HepG2 (cell line): ENCODE results near the gene DUSP7. TPM values are rescaled to one million over a fixed set of nuclear protein-coding genes. Genes with fewer than 3 reads are reported as not detected.

Experiments
- ATAC-seq: fragments of 200-7000 bp; cut with Tn5 transposase; 3 replicates; pipeline ENCODE4 v1.9.1; 2020; ENCODE audit warnings: mild to moderate bottlenecking, moderate library complexity
- BruUV-seq: library from RNA; stranded (reverse); fragments of 400-500 nt; replicated peaks from 2 replicates; lab custom pipeline; 2021; lab: Mats Ljungman, UMichigan
- CTCF ChIA-PET: fragments of 300-600 bp; formaldehyde crosslinking; extraction: SDS; loops from one replicate; lab custom pipeline; 2021; ENCODE audit warnings: low total read pairs, inconsistent platforms, low intra/inter-chr PET ratio; lab: Yijun Ruan, JAX
- POLR2A ChIA-PET: fragments of 350-600 bp; sonication (Branson Sonifier 250); formaldehyde crosslinking; loops from one replicate; lab custom pipeline; 2020; ENCODE audit warnings: antibody characterized with exemption, inconsistent platforms; lab: Yijun Ruan, JAX
- DNase-seq: peaks from one replicate; pipeline ENCODE4 v3.0.0-alpha.2; 2015; ENCODE audit warnings: low spot score
- FAIRE-seq: peaks from 3 replicates; lab custom pipeline; 2011; peaks lifted over from hg19 to GRCh38; lab: Jason Lieb, UNC
- H2AFZ ChIP-seq: one replicate; pipeline ENCODE4 v1.6.1; 2011; ENCODE audit warnings: low read length, inconsistent platforms
- H3K27ac ChIP-seq: fragments of 300-600 bp; 3 replicates; pipeline ENCODE4 v1.8.0; 2011; ENCODE audit warnings: mixed run types, mild to moderate bottlenecking, mixed read lengths, low read length, inconsistent platforms; ENCODE audit not compliant: insufficient read depth; ENCODE audit errors: extremely low read length
- H3K27me3 ChIP-seq, 2 experiments: fragments of 200-600 bp in 1 of 2; 2 replicates in 1 of 2; 3 replicates in 1 of 2; pipeline versions ENCODE4 v1.6.0 to v1.8.0; 2011; ENCODE audit warnings: low read length in 2 of 2, mild to moderate bottlenecking in 2 of 2, moderate library complexity in 2 of 2, inconsistent platforms in 1 of 2; ENCODE audit not compliant: insufficient read depth in 2 of 2, control insufficient read depth in 1 of 2
- H3K36me3 ChIP-seq, 2 experiments: fragments of 200-600 bp in 1 of 2; replicated peaks in 1 of 2; 2 replicates in 1 of 2; 3 replicates in 1 of 2; pipeline versions ENCODE4 v1.5.1 to v1.8.0; 2011; ENCODE audit warnings: low read length in 2 of 2, inconsistent platforms in 1 of 2; ENCODE audit not compliant: insufficient read depth in 2 of 2, control insufficient read depth in 1 of 2
- H3K4me1 ChIP-seq: 2 replicates; pipeline ENCODE4 v1.5.1; 2012; ENCODE audit warnings: low read length, inconsistent platforms; ENCODE audit not compliant: insufficient read depth
- H3K4me2 ChIP-seq: 2 replicates; pipeline ENCODE4 v1.6.0; 2011; ENCODE audit warnings: low read depth, low read length, inconsistent platforms
- H3K4me3 ChIP-seq, 3 experiments: fragments of 200-600 bp in 1 of 3; sonication (generic), shearing (Covaris generic) in 1 of 3; replicated peaks in 1 of 3; 2 replicates each; pipeline ENCODE4 v1.5.1; 2011 to 2016; ENCODE audit warnings: low read length in 3 of 3, inconsistent platforms in 2 of 3, low read depth in 2 of 3, mild to moderate bottlenecking in 2 of 3, control low read depth in 1 of 3, mixed read lengths in 1 of 3; ENCODE audit not compliant: insufficient read depth in 1 of 3
- H3K79me2 ChIP-seq: one replicate; pipeline ENCODE4 v1.6.1; 2011; ENCODE audit warnings: low read length, inconsistent platforms; ENCODE audit not compliant: insufficient read depth
- H3K9ac ChIP-seq: 2 replicates; pipeline ENCODE4 v1.6.0; 2011; ENCODE audit warnings: mild to moderate bottlenecking, low read depth, low read length, inconsistent platforms; ENCODE audit not compliant: insufficient read depth
- H3K9me3 ChIP-seq: 2 replicates; pipeline ENCODE4 v1.5.1; 2012; ENCODE audit warnings: mild to moderate bottlenecking, low read length
- H4K20me1 ChIP-seq: 2 replicates; pipeline ENCODE4 v1.6.0; 2011; ENCODE audit warnings: inconsistent platforms, mild to moderate bottlenecking, low read length, moderate library complexity; ENCODE audit not compliant: insufficient read depth
- ARID5B ChIP-seq: IDR thresholded peaks from 2 replicates; pipeline ENCODE4 v1.4.0; 2020; ENCODE audit warnings: mild to moderate bottlenecking, missing genetic modification reagents
- CCDC6 ChIP-seq: sonication (generic); formaldehyde crosslinking; IDR thresholded peaks from 2 replicates; pipeline ENCODE4 v1.8.1; 2022; ENCODE audit warnings: mild to moderate bottlenecking, missing genetic modification reagents, moderate library complexity
- MBNL3 ChIP-seq: fragments of 250-450 bp; sonication (Bioruptor Pico); conservative IDR thresholded peaks from 2 replicates; pipeline ENCODE4 v1.8.0; 2022; ENCODE audit warnings: mild to moderate bottlenecking, inconsistent platforms
- XBP1 ChIP-seq: sonication (generic); formaldehyde crosslinking; IDR thresholded peaks from 2 replicates; pipeline ENCODE4 v1.5.0; 2020; ENCODE audit warnings: missing genetic modification reagents
- ZFX ChIP-seq: sonication (generic); formaldehyde crosslinking; IDR thresholded peaks from 2 replicates; pipeline ENCODE4 v1.4.0; 2020; ENCODE audit warnings: mild to moderate bottlenecking, low read depth, missing genetic modification reagents, moderate library complexity
- ZKSCAN8 ChIP-seq: IDR thresholded peaks from 2 replicates; pipeline ENCODE4 v1.6.1; 2016; ENCODE audit warnings: borderline replicate concordance, missing genetic modification reagents, missing compliant biosample characterization
- ZMYM2 ChIP-seq: sonication (generic); formaldehyde crosslinking; IDR thresholded peaks from 2 replicates; pipeline ENCODE4 v1.8.0; 2022; ENCODE audit warnings: mild to moderate bottlenecking, missing genetic modification reagents
- ZNF251 ChIP-seq: sonication (generic); formaldehyde crosslinking; IDR thresholded peaks from 2 replicates; pipeline ENCODE4 v1.9.0; 2021; ENCODE audit warnings: mild to moderate bottlenecking, missing genetic modification reagents
- ZNF34 ChIP-seq: sonication (generic); formaldehyde crosslinking; IDR thresholded peaks from 2 replicates; pipeline ENCODE4 v1.4.0; 2020; ENCODE audit warnings: mild to moderate bottlenecking, missing genetic modification reagents, borderline replicate concordance
- ZNF382 ChIP-seq: sonication (generic); formaldehyde crosslinking; IDR thresholded peaks from 2 replicates; pipeline ENCODE4 v1.5.0; 2020; ENCODE audit warnings: missing genetic modification reagents, mild to moderate bottlenecking, borderline replicate concordance
- ZNF562 ChIP-seq: sonication (generic); formaldehyde crosslinking; IDR thresholded peaks from 2 replicates; pipeline ENCODE4 v1.8.0; 2022; ENCODE audit warnings: missing genetic modification reagents, borderline replicate concordance
- ZNF784 ChIP-seq: sonication (generic); formaldehyde crosslinking; IDR thresholded peaks from 2 replicates; pipeline ENCODE4 v1.5.1; 2020; ENCODE audit warnings: missing genetic modification reagents, mild to moderate bottlenecking, borderline replicate concordance
- WGBS: methylation state at CpG from one replicate; pipeline ENCODE4 v1.1.6; 2017; ENCODE audit warnings: low lambda C conversion rate; 5-methylcytosine and 5-hydroxymethylcytosine counted together
- in situ Hi-C: cut with HindIII; loops from 2 replicates; pipeline ENCODE4 v1.10.0; 2017; ENCODE audit warnings: low pct_unique_long_range_greater_than_20kb; ENCODE audit not compliant: extremely low pct_ligation_motif_present
- intact Hi-C: fragments of 100-400 bp; cut with micrococcal nuclease; formaldehyde crosslinking; loops from one replicate; pipeline ENCODE4 v1.10.0; 2022; ENCODE audit not compliant: unreplicated experiment
- polyA plus RNA-seq, 8 experiments: library from polyadenylated mRNA; depleted of rRNA in 3 of 8; stranded (reverse) in 7 of 8; unstranded in 1 of 8; fragments of >200 nt; fragmentation: Illumina TruSeq in 4 of 8; extraction: Trizol in 4 of 8; gene quantifications; 2 replicates each; pipeline versions ENCODE4 v1.2.1 to v1.2.3, GENCODE V29; 2011 to 2016; ENCODE audit warnings: low read depth in 4 of 8, missing spikeins in 1 of 8, mixed read lengths in 1 of 8; ENCODE audit not compliant: insufficient read depth in 1 of 8
- total RNA-seq, 5 experiments: library from RNA; depleted of rRNA; stranded (reverse); fragments of >200 nt; fragmentation: Illumina TruSeq; extraction: Trizol; gene quantifications; 2 replicates each; pipeline ENCODE4 v1.2.3, GENCODE V29; 2016; ENCODE audit warnings: low read depth in 1 of 5

DUSP7 gene
- total and polyA plus RNA-seq, 2 of the 13 experiments (the other 11 are each of a cell fraction or from before 2014, with no cell fraction given): 6.6 to 8.8 TPM

DNA sequence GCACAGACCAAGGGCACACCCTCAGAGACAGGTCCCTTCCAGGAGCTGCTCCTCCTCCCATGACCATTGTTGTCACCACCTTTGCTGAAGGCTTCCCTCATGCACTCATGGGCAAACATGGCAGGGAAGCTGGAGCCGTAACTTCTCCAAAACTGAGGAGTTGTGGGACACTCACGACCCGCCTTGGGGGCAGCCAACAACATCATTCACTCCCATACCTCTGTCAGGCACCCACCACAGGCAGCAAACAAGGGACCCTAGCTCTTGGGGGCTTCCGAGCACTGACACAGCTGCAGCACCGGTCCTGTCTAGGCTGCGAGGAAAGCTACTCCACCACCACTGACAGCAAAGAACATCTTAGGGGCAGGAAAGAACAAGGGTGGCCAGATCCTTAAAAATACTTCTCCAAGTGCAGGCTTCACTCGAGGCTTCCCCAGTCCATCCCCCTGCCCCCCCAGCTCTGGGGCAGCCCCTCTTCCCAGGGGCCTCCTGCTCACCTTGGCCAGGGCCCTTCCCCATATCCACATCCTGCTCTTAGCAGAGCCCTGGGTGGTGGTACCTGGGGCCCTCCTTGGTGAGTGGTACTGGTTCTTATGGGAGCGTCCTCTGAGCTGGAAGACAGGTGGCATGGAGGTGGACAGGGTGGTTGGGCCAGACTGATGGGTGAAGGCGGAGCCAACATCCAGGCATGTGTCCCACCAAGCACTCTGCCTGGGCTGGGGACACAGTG is 28.0 kb upstream of the DUSP7 start (continued):
- no peak for TF ChIP-seq ARID5B
- no peak for TF ChIP-seq ZNF784 (CRISPR knock-in tag)

- CTCF ChIA-PET: no interaction called here
- H3K9me3 ChIP-seq: no peaks in the 10 kb centered on the region
- H3K4me3 ChIP-seq: no peak overlapping the region
- in situ Hi-C loops: no loop called here
- H3K79me2 ChIP-seq: no peaks in the 10 kb centered on the region
- no peak for FAIRE-seq
- 90% methylated on average over 5 of the region's 5 CpGs for WGBS
- TF ChIP-seq CCDC6 (CRISPR knock-in tag): no peak
- TF ChIP-seq ZNF784 (CRISPR knock-in tag): no peak
- no peak for TF ChIP-seq ZNF382 (CRISPR knock-in tag)
- TF ChIP-seq ZNF251 (CRISPR knock-in tag): no peak
- TF ChIP-seq ZNF562 (CRISPR knock-in tag): no peak
- TF ChIP-seq ZMYM2: no peak
- no peak for TF ChIP-seq ZNF34 (CRISPR knock-in tag)
- no peak for TF ChIP-seq ZKSCAN8 (CRISPR knock-in tag)
- no peak for TF ChIP-seq ZFX (CRISPR knock-in tag)
- TF ChIP-seq XBP1 (CRISPR knock-in tag): no peak
- no peak for TF ChIP-seq MBNL3 (CRISPR knock-in tag)
- TF ChIP-seq, all 625 proteins: peak for 0
- ATAC-seq: no peak
- H3K4me1 ChIP-seq: peaks cover 69% of the 10 kb centered on the region
- no peak overlapping the region for H3K4me2 ChIP-seq
- H3K36me3 ChIP-seq: no peaks in the 10 kb centered on the region
- H2AFZ ChIP-seq: no peak overlapping the region
- no TSS peak for BruUV-seq
- intact Hi-C loops: no loop called here
- no peaks in the 10 kb centered on the region for H3K27me3 ChIP-seq
- no peak for DNase-seq
- H3K9ac ChIP-seq: no peak overlapping the region
- POLR2A ChIA-PET: no interaction called here
- no peaks in the 10 kb centered on the region for H4K20me1 ChIP-seq
- no peak overlapping the region for H3K27ac ChIP-seq
Observed at GRCh38 chr3:52083556-52084087, 27.3 kb upstream of the DUSP7 start.
